Suprapubic skin (tissue), 4 donors: ENCODE data around the gene MEF2A. TPM values are rescaled to one million over a fixed set of nuclear protein-coding genes. Genes with fewer than 3 reads are reported as not detected.
"Not testable (repeated sequence)": the region's sequence is repeated elsewhere in the genome, so short reads cannot be mapped to it uniquely, and the experiment has no call there.

Experiments
- DNase-seq, 2 donors: peaks; one replicate each; pipeline ENCODE4 v3.0.0-alpha.2; 2019; ENCODE audit warnings: low spot score in 2 of 2
- H3K27ac ChIP-seq: fragments of 200-600 bp; sonication (generic); one replicate; pipeline ENCODE4 v1.5.1; 2019
- H3K27me3 ChIP-seq: fragments of 200-600 bp; sonication (generic); one replicate; pipeline ENCODE4 v1.5.1; 2019
- H3K36me3 ChIP-seq: fragments of 200-600 bp; sonication (generic); one replicate; pipeline ENCODE4 v1.5.1; 2019
- H3K4me1 ChIP-seq: fragments of 200-600 bp; sonication (generic); one replicate; pipeline ENCODE4 v1.5.1; 2019
- H3K4me3 ChIP-seq: fragments of 200-600 bp; sonication (generic); one replicate; pipeline ENCODE4 v1.5.1; 2019; ENCODE audit warnings: mild to moderate bottlenecking
- H3K9me3 ChIP-seq: fragments of 200-600 bp; sonication (generic); one replicate; pipeline ENCODE4 v1.5.1; 2019
- CTCF ChIP-seq, 2 donors: fragments of 200-600 bp in 1 of 2; fragments of 450-650 bp in 1 of 2; sonication (generic) in 1 of 2; IDR thresholded peaks; one replicate each; pipeline ENCODE4 v1.5.1; 2016 to 2019; ENCODE audit warnings: antibody characterized with exemption in 2 of 2, mild to moderate bottlenecking in 1 of 2, moderate library complexity in 1 of 2
- EP300 ChIP-seq: sonication (generic); formaldehyde crosslinking; IDR thresholded peaks from one replicate; pipeline ENCODE4 v1.6.1; 2017; ENCODE audit warnings: antibody characterized with exemption
- POLR2A ChIP-seq, 2 donors: fragments of 450-650 bp; IDR thresholded peaks; one replicate each; pipeline ENCODE4 v1.6.1; 2017; ENCODE audit warnings: antibody characterized with exemption in 2 of 2, mild to moderate bottlenecking in 2 of 2, moderate library complexity in 2 of 2
- POLR2AphosphoS5 ChIP-seq, 3 donors: sonication (generic); formaldehyde crosslinking; IDR thresholded peaks; one replicate each; pipeline ENCODE4 v1.6.1; 2017; ENCODE audit warnings: antibody characterized with exemption in 3 of 3
- WGBS: methylation state at CpG from one replicate; pipeline ENCODE4 v1.1.5; 2018; 5-methylcytosine and 5-hydroxymethylcytosine counted together
- total RNA-seq, 4 donors: library from RNA; depleted of rRNA; stranded (reverse); fragments of >200 nt; gene quantifications; one replicate each; pipeline ENCODE4 v1.1.0, GENCODE V29; 2016

The MEF2A gene
- total RNA-seq, 4 donors from 2014 or later: 70.1 to 222 (median 78.8) TPM

GRCh38 chr15:99745370-99746086, 179.7 kb downstream of the MEF2A start:
- no peaks in the 10 kb centered on the region for H3K36me3 ChIP-seq
- 93% methylated on average over 9 of the region's 9 CpGs for WGBS
- TF ChIP-seq CTCF (IDR thresholded peaks at IDR 0.05) (no peak), EP300 (no peak), POLR2A (IDR thresholded peaks at IDR 0.05) (no peak), POLR2AphosphoS5 (IDR thresholded peaks at IDR 0.05) (no peak)
- H3K9me3 ChIP-seq: no peaks in the 10 kb centered on the region
- no peak overlapping the region for H3K27ac ChIP-seq
- DNase-seq: no peak
- H3K4me1 ChIP-seq: no peaks in the 10 kb centered on the region
- no peak overlapping the region for H3K4me3 ChIP-seq
- H3K27me3 ChIP-seq: no peaks in the 10 kb centered on the region

GRCh38 chr15:99749386-99749785, 183.6 kb downstream of the MEF2A start:
- WGBS: 58% methylated on average over 6 of the region's 6 CpGs
- DNase-seq: no peak
- no peaks in the 10 kb centered on the region for H3K4me1 ChIP-seq

GRCh38 chr15:99750326-99750725, 184.5 kb downstream of the MEF2A start:
- H3K27me3 ChIP-seq, H3K9me3 ChIP-seq, H3K4me1 ChIP-seq, H3K36me3 ChIP-seq, DNase-seq, H3K27ac ChIP-seq, H3K4me3 ChIP-seq: not testable (repeated sequence)
- 86% methylated on average over 11 of the region's 11 CpGs for WGBS

More at GRCh38 chr15:99749386-99749785, 183.6 kb downstream of the MEF2A start:
- no peaks in the 10 kb centered on the region for H3K36me3 ChIP-seq
- no peaks in the 10 kb centered on the region for H3K9me3 ChIP-seq
- no peaks in the 10 kb centered on the region for H3K27me3 ChIP-seq
- no peak overlapping the region for H3K4me3 ChIP-seq
- no peak overlapping the region for H3K27ac ChIP-seq
- TF ChIP-seq CTCF (IDR thresholded peaks at IDR 0.05) (no peak), POLR2AphosphoS5 (IDR thresholded peaks at IDR 0.05) (no peak), EP300 (no peak), POLR2A (IDR thresholded peaks at IDR 0.05) (no peak)

- Histone ChIP-seq H3K4me3 (no peak overlapping the region), H3K9me3 (no peaks in the 10 kb centered on the region), H3K27ac (no peak overlapping the region), H3K4me1 (no peaks in the 10 kb centered on the region), H3K27me3 (no peaks in the 10 kb centered on the region), H3K36me3 (no peaks in the 10 kb centered on the region)
- no peak for DNase-seq
- TF ChIP-seq CTCF (IDR thresholded peaks at IDR 0.05) (no peak), POLR2AphosphoS5 (IDR thresholded peaks at IDR 0.05) (no peak), EP300 (no peak), POLR2A (IDR thresholded peaks at IDR 0.05) (no peak)
- WGBS: 73% methylated on average over 3 of the region's 4 CpGs
Measured at GRCh38 chr15:99752556-99752955, 186.8 kb downstream of the MEF2A start.

- no peaks in the 10 kb centered on the region for H3K4me1 ChIP-seq
- no peaks in the 10 kb centered on the region for H3K36me3 ChIP-seq
- H3K9me3 ChIP-seq: no peaks in the 10 kb centered on the region
- no peak overlapping the region for H3K27ac ChIP-seq
- TF ChIP-seq POLR2A (IDR thresholded peaks at IDR 0.05): no peak
- TF ChIP-seq EP300: no peak
- no peak for TF ChIP-seq CTCF (IDR thresholded peaks at IDR 0.05)
- TF ChIP-seq POLR2AphosphoS5 (IDR thresholded peaks at IDR 0.05): no peak
- no peaks in the 10 kb centered on the region for H3K27me3 ChIP-seq
- no peak overlapping the region for H3K4me3 ChIP-seq
- 91% methylated on average over 4 of the region's 4 CpGs for WGBS
- DNase-seq: no peak
Measured at GRCh38 chr15:99753066-99753465, 187.3 kb downstream of the MEF2A start.
